Fibroblast of peridontal ligament (primary cell): ENCODE data around the gene OTOP3.
A peak's percentile ranks its signal among the peaks of the same experiment; 100 is the strongest.

Source experiments
- DNase-seq: peaks from one replicate; pipeline ENCODE4 v3.0.0-alpha.2; 2010; ENCODE audit errors: extremely low read depth

The OTOP3 gene

GRCh38 chr17:74986206-74986576, 50.5 kb downstream of the OTOP3 start:
- DNase-seq: no peak

- peak; percentile 87 for DNase-seq
These were observed 51.8 kb downstream of the OTOP3 start, which contains the start of gene CDR2L for GRCh38 chr17:74987418-74987908. Gene CDR2L (plus strand): TSS chr17:74987632. CDS start chr17:74988044, 412 bp downstream.

GRCh38 chr17:74987909-74988711, 52.4 kb downstream of the OTOP3 start:
- DNase-seq: peak; percentile 70

- DNase-seq: no peak
These were observed 54.9 kb downstream of the OTOP3 start for GRCh38 chr17:74990581-74991105.

GRCh38 chr17:74992223-74992622, 56.5 kb downstream of the OTOP3 start:
- no peak for DNase-seq

GRCh38 chr17:74994440-74994839, 58.7 kb downstream of the OTOP3 start:
- DNase-seq: peak; percentile 67

- DNase-seq: no peak
These were observed 60.1 kb downstream of the OTOP3 start for GRCh38 chr17:74995847-74996246.

GRCh38 chr17:74998783-74999182, 63.1 kb downstream of the OTOP3 start:
- DNase-seq: no peak

GRCh38 chr17:74999523-74999922, 63.8 kb downstream of the OTOP3 start:
- DNase-seq: no peak
